Tibial nerve (tissue), 4 donors: ENCODE results near the gene KCNMA1. TPM values are rescaled to one million over a fixed set of nuclear protein-coding genes. Genes with fewer than 3 reads are reported as not detected.

Source experiments
- DNase-seq, 2 donors: peaks; one replicate each; pipeline ENCODE4 v3.0.0-alpha.2; 2019; ENCODE audit warnings: low spot score in 2 of 2
- H3K27ac ChIP-seq, 4 donors: fragments of 200-600 bp; sonication (generic) in 3 of 4; one replicate each; pipeline ENCODE4 v1.5.1; 2017 to 2019; ENCODE audit warnings: mild to moderate bottlenecking in 1 of 4
- H3K27me3 ChIP-seq, 2 donors: fragments of 200-600 bp; sonication (generic) in 1 of 2; one replicate each; pipeline versions ENCODE4 v1.5.1 to v1.6.0; 2017 to 2019
- H3K36me3 ChIP-seq, 3 donors: fragments of 200-600 bp; sonication (generic); one replicate each; pipeline ENCODE4 v1.5.1; 2018 to 2019
- H3K4me1 ChIP-seq, 4 donors: fragments of 200-600 bp; sonication (generic) in 3 of 4; one replicate each; pipeline ENCODE4 v1.5.1; 2017 to 2019
- H3K4me3 ChIP-seq, 4 donors: fragments of 200-600 bp; sonication (generic) in 3 of 4; one replicate each; pipeline ENCODE4 v1.5.1; 2017 to 2019; ENCODE audit warnings: mild to moderate bottlenecking in 1 of 4, moderate library complexity in 1 of 4
- H3K9me3 ChIP-seq, 4 donors: fragments of 200-600 bp; sonication (generic) in 3 of 4; one replicate each; pipeline ENCODE4 v1.5.1; 2017 to 2019
- EP300 ChIP-seq, 2 donors: sonication (generic); formaldehyde crosslinking; IDR thresholded peaks; one replicate each; pipeline ENCODE4 v1.6.1; 2017; ENCODE audit warnings: antibody characterized with exemption in 2 of 2, mild to moderate bottlenecking in 1 of 2
- POLR2A ChIP-seq, 2 donors: fragments of 450-650 bp; IDR thresholded peaks; one replicate each; pipeline ENCODE4 v1.6.1; 2017; ENCODE audit warnings: antibody characterized with exemption in 2 of 2, mild to moderate bottlenecking in 2 of 2, moderate library complexity in 2 of 2
- WGBS, 2 donors: methylation state at CpG; one replicate each; pipeline ENCODE4 v1.1.5; 2018; 5-methylcytosine and 5-hydroxymethylcytosine counted together
- total RNA-seq, 4 donors: library from RNA; depleted of rRNA; stranded (reverse); fragments of >200 nt; gene quantifications; one replicate each; pipeline ENCODE4 v1.1.0, GENCODE V29; 2016
- TF ChIP-seq, protein P1 (sequence below), 5 experiments: fragments of 200-600 bp in 3 of 5; fragments of 450-650 bp in 2 of 5; sonication (generic) in 3 of 5; IDR thresholded peaks; one replicate each; pipeline ENCODE4 v1.5.1; 2016 to 2019; ENCODE audit warnings: antibody characterized with exemption in 5 of 5, mild to moderate bottlenecking in 3 of 5, moderate library complexity in 2 of 5

Gene KCNMA1
- total RNA-seq, 4 donors from 2014 or later: 10.2 to 19.9 (median 13.7) TPM

DNA sequence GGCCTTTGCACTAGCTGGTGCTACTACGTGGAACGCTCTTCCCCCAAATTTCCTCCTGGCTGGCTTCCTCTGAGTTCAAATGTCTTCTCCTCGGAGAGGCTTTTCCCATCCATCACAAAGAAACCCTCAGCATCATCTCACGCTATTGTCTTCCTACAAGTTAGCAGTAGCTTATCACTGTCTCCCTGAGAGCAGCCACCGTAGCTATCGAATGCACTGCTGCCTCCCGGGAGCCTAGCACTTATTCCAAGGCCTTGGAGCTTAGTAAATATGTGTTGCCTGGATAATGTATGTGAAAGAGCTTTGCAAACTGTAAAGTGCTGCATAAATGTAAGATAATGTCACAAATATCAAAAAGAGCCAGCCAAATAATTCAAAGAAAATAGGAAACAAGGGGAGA is 124.4 kb downstream of the KCNMA1 start:
- Histone ChIP-seq H3K4me1 (no peaks in the 10 kb centered on the region), H3K27me3 (no peaks in the 10 kb centered on the region), H3K36me3 (no peaks in the 10 kb centered on the region), H3K9me3 (no peaks in the 10 kb centered on the region), H3K4me3 (no peak overlapping the region), H3K27ac (no peak overlapping the region)
- WGBS, 2 donors: 82 to 84% methylated on average over 7 of the region's 7 CpGs
- DNase-seq: no peak
- TF ChIP-seq, protein P1, sequence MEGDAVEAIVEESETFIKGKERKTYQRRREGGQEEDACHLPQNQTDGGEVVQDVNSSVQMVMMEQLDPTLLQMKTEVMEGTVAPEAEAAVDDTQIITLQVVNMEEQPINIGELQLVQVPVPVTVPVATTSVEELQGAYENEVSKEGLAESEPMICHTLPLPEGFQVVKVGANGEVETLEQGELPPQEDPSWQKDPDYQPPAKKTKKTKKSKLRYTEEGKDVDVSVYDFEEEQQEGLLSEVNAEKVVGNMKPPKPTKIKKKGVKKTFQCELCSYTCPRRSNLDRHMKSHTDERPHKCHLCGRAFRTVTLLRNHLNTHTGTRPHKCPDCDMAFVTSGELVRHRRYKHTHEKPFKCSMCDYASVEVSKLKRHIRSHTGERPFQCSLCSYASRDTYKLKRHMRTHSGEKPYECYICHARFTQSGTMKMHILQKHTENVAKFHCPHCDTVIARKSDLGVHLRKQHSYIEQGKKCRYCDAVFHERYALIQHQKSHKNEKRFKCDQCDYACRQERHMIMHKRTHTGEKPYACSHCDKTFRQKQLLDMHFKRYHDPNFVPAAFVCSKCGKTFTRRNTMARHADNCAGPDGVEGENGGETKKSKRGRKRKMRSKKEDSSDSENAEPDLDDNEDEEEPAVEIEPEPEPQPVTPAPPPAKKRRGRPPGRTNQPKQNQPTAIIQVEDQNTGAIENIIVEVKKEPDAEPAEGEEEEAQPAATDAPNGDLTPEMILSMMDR (IDR thresholded peaks at IDR 0.05): no peak
- TF ChIP-seq EP300 (IDR thresholded peaks at IDR 0.05) (no peak), POLR2A (IDR thresholded peaks at IDR 0.05) (no peak)

- Histone ChIP-seq H3K4me1 (no peaks in the 10 kb centered on the region), H3K4me3 (no peak overlapping the region), H3K27ac (no peak overlapping the region), H3K36me3 (no peaks in the 10 kb centered on the region), H3K27me3 (no peaks in the 10 kb centered on the region), H3K9me3 (no peaks in the 10 kb centered on the region)
- WGBS, 2 donors: 87 to 92% methylated on average over 1 of the region's 1 CpG
- DNase-seq: no peak
- TF ChIP-seq EP300 (IDR thresholded peaks at IDR 0.05): no peak
- TF ChIP-seq, protein P1 (IDR thresholded peaks at IDR 0.05): no peak
- no peak for TF ChIP-seq POLR2A (IDR thresholded peaks at IDR 0.05)
Observed at GRCh38 chr10:77512219-77512578, 125.4 kb downstream of the KCNMA1 start.

DNA sequence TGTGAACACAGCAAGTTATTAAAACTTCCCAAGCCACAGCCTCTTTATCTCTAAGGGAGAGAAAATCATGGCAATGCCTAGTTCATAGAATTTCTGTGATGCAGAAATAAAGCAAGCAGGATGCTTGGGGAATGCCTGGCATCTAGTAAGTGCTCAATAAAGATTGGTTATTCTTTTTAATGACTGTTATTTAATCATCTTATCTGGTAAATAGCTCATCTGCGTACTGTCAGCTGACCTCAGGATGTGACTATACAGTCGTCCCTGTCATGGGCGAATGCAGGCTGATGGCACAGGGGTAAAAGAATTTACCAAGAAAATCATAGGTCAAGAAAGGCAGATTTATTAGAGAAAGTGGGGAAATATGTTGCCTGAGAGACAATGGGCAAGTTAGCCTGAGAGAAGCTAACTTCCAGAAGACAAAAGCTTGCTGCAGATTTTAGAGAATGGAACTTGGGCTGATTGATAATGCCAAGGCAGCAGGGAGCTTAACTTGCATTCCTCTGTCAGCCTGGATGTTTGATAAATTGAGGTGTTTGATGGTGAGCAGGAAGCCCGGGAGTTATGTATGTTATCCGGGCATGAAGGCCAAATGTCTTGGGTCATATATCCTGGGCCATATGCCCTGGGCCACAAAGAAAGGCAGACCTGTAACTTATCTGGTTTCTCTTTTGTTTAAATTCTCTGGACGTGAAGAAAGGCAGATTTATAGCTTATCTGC is 126.0 kb downstream of the KCNMA1 start:
- Histone ChIP-seq H3K36me3 (no peaks in the 10 kb centered on the region), H3K4me3 (no peak overlapping the region), H3K27ac (no peak overlapping the region), H3K4me1 (no peaks in the 10 kb centered on the region), H3K9me3 (no peaks in the 10 kb centered on the region), H3K27me3 (no peaks in the 10 kb centered on the region)
- TF ChIP-seq, protein P1 (IDR thresholded peaks at IDR 0.05): no peak
- TF ChIP-seq EP300 (IDR thresholded peaks at IDR 0.05) (no peak), POLR2A (IDR thresholded peaks at IDR 0.05) (no peak)
- DNase-seq: no peak
- WGBS, 2 donors: 76 to 79% methylated on average over 6 of the region's 6 CpGs

DNA sequence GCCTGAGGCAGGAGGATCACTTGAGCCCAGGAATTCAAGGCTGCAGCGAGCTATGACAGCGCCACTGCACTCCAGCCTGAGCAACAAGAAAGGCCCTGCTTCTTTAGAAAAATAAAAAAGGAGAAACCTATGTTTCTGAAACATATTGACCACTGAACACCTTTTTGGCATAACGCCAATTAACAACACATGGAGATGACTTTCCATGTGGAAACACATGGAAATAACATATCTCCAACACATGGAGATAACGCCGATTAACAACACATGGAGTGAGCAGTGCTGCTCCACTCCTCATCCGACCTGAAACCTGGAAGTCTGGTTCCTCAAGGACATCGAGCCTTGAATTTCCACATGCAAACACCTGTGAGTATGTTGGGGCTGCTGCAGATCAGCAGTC is 126.9 kb downstream of the KCNMA1 start:
- Histone ChIP-seq H3K9me3 (no peaks in the 10 kb centered on the region), H3K27me3 (no peaks in the 10 kb centered on the region), H3K36me3 (no peaks in the 10 kb centered on the region), H3K4me3 (no peak overlapping the region), H3K27ac (no peak overlapping the region), H3K4me1 (no peaks in the 10 kb centered on the region)
- no peak for DNase-seq
- TF ChIP-seq EP300 (IDR thresholded peaks at IDR 0.05) (no peak), POLR2A (IDR thresholded peaks at IDR 0.05) (no peak)
- TF ChIP-seq, protein P1 (IDR thresholded peaks at IDR 0.05): no peak
- WGBS, 2 donors: 90 to 91% methylated on average over 7 of the region's 7 CpGs

DNA sequence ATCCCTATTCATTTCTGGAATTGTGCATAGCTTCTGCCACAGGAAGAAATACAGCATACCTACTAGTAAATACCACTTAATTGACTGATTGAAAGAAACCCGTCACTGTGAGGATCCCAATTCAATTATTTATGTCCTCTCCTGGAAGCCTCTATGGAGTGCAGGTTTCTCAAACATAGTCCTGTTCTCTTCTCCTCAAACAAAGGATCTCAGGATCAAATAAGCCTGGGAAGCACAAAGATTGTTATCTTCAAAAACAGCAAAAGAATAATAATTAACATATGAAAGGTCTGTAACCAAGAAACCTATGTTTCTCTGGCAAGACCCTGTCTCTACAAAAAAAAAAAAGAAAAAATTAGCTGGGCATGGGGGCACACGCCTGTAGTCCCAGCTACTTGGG is 127.3 kb downstream of the KCNMA1 start:
- no peaks in the 10 kb centered on the region for H3K9me3 ChIP-seq
- no peak overlapping the region for H3K4me3 ChIP-seq
- no peaks in the 10 kb centered on the region for H3K27me3 ChIP-seq
- no peak overlapping the region for H3K27ac ChIP-seq
- WGBS, 2 donors: 90 to 94% methylated on average over 2 of the region's 2 CpGs
- H3K4me1 ChIP-seq: no peaks in the 10 kb centered on the region
- DNase-seq: no peak
- TF ChIP-seq POLR2A (IDR thresholded peaks at IDR 0.05): no peak
- TF ChIP-seq EP300 (IDR thresholded peaks at IDR 0.05): no peak
- TF ChIP-seq, protein P1 (IDR thresholded peaks at IDR 0.05): no peak
- H3K36me3 ChIP-seq: no peaks in the 10 kb centered on the region
